Effector memory CD4-positive, alpha-beta T cell (primary cell): Measurements from ENCODE around the gene HLF.
A peak's percentile ranks its signal among the peaks of the same experiment; 100 is the strongest.

Experiments
- DNase-seq, 3 donors: peaks; one replicate each; pipeline ENCODE4 v3.0.0-alpha.2; 2020
- H3K27ac ChIP-seq: 2 replicates; pipeline ENCODE4 v1.7.0; 2013; ENCODE audit warnings: mild to moderate bottlenecking, low read length, moderate library complexity; ENCODE audit not compliant: insufficient read depth, poor library complexity, severe bottlenecking
- H3K27me3 ChIP-seq: replicated peaks from 2 replicates; pipeline ENCODE4 v1.7.0; 2013; ENCODE audit warnings: mild to moderate bottlenecking, low read length; ENCODE audit not compliant: insufficient read depth, control insufficient read depth, poor library complexity, severe bottlenecking
- H3K36me3 ChIP-seq: 2 replicates; pipeline ENCODE4 v1.7.0; 2013; ENCODE audit warnings: mild to moderate bottlenecking, low read length, moderate library complexity; ENCODE audit not compliant: control insufficient read depth, insufficient read depth
- H3K4me1 ChIP-seq: 2 replicates; pipeline ENCODE4 v1.7.0; 2013; ENCODE audit warnings: low read length, mild to moderate bottlenecking; ENCODE audit not compliant: control insufficient read depth, insufficient read depth, poor library complexity, severe bottlenecking
- H3K4me3 ChIP-seq: 2 replicates; pipeline ENCODE4 v1.7.0; 2013; ENCODE audit warnings: low read length, low read depth, mild to moderate bottlenecking; ENCODE audit not compliant: insufficient read depth, poor library complexity, severe bottlenecking
- H3K9me3 ChIP-seq: 2 replicates; pipeline ENCODE4 v1.7.0; 2013; ENCODE audit warnings: mild to moderate bottlenecking, low read length, moderate library complexity; ENCODE audit not compliant: control insufficient read depth

Gene HLF

DNA sequence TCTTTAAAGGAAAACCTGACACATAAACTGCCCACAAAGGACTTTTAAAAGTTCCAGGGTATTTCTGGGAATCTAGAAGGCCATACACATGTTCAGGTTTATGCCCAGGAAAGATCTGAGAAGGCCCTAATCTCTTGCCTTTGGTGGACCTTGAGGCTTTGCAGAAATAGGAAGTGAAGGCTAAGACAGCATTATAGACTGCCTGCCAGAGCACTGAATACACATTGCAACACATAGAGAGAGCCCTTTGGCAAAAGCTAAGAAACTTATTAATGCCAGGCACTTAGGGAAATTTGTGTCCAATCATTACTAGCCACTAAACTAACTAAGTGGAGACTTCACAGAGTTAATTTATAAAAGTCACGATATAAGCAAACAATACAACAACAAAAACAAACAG is 86.5 kb downstream of the HLF start:
- Histone ChIP-seq H3K36me3 (no peaks in the 10 kb centered on the region), H3K4me3 (no peak overlapping the region), H3K9me3 (no peaks in the 10 kb centered on the region), H3K27me3 (no peaks in the 10 kb centered on the region), H3K27ac (no peak overlapping the region), H3K4me1 (peaks cover 10% of the 10 kb centered on the region)
- no peak for DNase-seq

DNA sequence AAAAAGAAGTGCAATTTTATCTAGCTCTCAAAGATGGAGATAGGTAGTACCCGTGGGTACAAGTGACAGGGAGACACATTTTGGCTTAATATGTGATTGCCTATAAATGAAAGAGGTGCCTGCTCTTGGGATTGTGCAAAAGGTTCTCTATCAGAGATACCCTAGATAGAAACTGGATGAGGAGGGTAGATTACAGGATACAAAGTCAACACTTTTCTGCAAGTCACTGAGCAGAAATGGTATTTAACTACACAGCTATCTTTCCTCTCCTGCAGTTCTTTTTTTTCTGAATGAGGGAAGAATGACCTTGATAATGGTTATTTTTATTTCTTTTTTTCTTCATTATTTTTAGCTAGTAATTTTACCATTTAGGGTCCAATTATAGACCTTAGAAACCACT is 89.2 kb downstream of the HLF start:
- peaks cover under 1% of the 10 kb centered on the region for H3K4me1 ChIP-seq
- no peaks in the 10 kb centered on the region for H3K9me3 ChIP-seq
- no peak overlapping the region for H3K27ac ChIP-seq
- H3K27me3 ChIP-seq, result no peaks in the 10 kb centered on the region
- no peaks in the 10 kb centered on the region for H3K36me3 ChIP-seq
- H3K4me3 ChIP-seq, result no peak overlapping the region
- DNase-seq, result no peak

DNA sequence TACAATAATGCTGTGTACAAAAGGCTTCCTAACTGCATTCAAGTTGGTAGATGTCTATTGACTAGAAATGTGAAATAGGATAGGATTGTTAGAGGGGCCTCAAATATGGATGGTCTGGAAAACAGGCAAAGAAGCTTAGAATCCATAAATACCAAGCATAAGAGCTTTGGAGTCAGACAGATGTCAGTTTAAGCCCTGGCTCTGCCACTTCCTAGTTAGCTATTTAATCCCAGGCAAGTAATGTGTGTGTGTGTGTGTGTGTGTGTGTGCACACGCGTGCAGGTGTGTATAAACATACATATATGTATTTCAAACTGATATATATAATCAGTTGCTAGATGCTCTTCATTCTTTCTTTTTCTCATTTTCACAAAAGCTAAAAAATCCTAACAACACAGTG is 90.2 kb downstream of the HLF start:
- DNase-seq, result no peak
- no peaks in the 10 kb centered on the region for H3K36me3 ChIP-seq
- H3K4me1 ChIP-seq, result no peaks in the 10 kb centered on the region
- no peak overlapping the region for H3K27ac ChIP-seq
- H3K4me3 ChIP-seq, result no peak overlapping the region
- H3K27me3 ChIP-seq, result no peaks in the 10 kb centered on the region
- H3K9me3 ChIP-seq, result no peaks in the 10 kb centered on the region

- no peaks in the 10 kb centered on the region for H3K4me1 ChIP-seq
- H3K9me3 ChIP-seq, result no peaks in the 10 kb centered on the region
- no peaks in the 10 kb centered on the region for H3K27me3 ChIP-seq
- peak; percentile 28 to 57 (median 32) for DNase-seq
- H3K4me3 ChIP-seq, result no peak overlapping the region
- H3K27ac ChIP-seq, result no peak overlapping the region
- no peaks in the 10 kb centered on the region for H3K36me3 ChIP-seq
Measured at GRCh38 chr17:55356434-55357328, 91.9 kb downstream of the HLF start.

GRCh38 chr17:55360971-55361370 is 96.2 kb downstream of the HLF start:
- no peak overlapping the region for H3K4me3 ChIP-seq
- H3K4me1 ChIP-seq, result no peaks in the 10 kb centered on the region
- no peaks in the 10 kb centered on the region for H3K27me3 ChIP-seq
- DNase-seq, result no peak
- H3K27ac ChIP-seq, result no peak overlapping the region
- H3K36me3 ChIP-seq, result no peaks in the 10 kb centered on the region
- H3K9me3 ChIP-seq, result no peaks in the 10 kb centered on the region

GRCh38 chr17:55363033-55363432 is 98.3 kb downstream of the HLF start:
- Histone ChIP-seq H3K4me3 (no peak overlapping the region), H3K27ac (no peak overlapping the region), H3K9me3 (no peaks in the 10 kb centered on the region), H3K4me1 (no peaks in the 10 kb centered on the region), H3K27me3 (no peaks in the 10 kb centered on the region), H3K36me3 (no peaks in the 10 kb centered on the region)
- DNase-seq, result no peak

DNA sequence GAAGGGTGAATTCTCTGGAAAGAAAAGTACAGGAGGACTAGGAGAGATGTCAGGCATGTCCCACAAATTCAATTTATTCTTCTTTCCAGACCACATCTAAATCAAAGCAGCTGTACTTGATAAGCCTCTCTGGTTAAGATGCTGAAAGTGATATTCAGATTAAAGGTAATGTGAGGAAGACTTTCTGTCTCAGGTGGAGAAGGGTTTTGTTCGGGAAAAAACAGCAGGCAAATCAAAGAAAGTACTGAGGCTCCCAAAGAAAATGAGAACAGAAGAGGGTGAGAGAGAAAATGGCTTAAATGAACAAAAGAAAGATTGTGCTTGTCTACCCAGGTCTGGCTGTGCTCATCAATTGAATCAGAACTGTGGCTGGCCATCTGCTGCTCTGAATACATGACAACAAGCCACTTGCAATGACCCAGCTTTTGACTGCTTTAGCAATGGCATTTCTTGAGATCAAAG is 101.3 kb downstream of the HLF start:
- H3K4me1 ChIP-seq, result no peaks in the 10 kb centered on the region
- no peaks in the 10 kb centered on the region for H3K36me3 ChIP-seq
- H3K4me3 ChIP-seq, result no peak overlapping the region
- no peak overlapping the region for H3K27ac ChIP-seq
- no peak for DNase-seq
- no peaks in the 10 kb centered on the region for H3K9me3 ChIP-seq
- no peaks in the 10 kb centered on the region for H3K27me3 ChIP-seq

- Histone ChIP-seq H3K27ac (no peak overlapping the region), H3K4me3 (no peak overlapping the region), H3K27me3 (no peaks in the 10 kb centered on the region), H3K9me3 (no peaks in the 10 kb centered on the region), H3K4me1 (no peaks in the 10 kb centered on the region), H3K36me3 (no peaks in the 10 kb centered on the region)
- DNase-seq, result no peak
Measured at GRCh38 chr17:55368706-55369105, 103.9 kb downstream of the HLF start.
